ENCODE results near the gene TBC1D10A. TPM values are rescaled to one million over a fixed set of nuclear protein-coding genes. Genes with fewer than 3 reads are reported as not detected.
"Not testable (repeated sequence)": the region's sequence is repeated elsewhere in the genome, so short reads cannot be mapped to it uniquely, and the experiment has no call there.

Gene TBC1D10A
- polyA plus RNA-seq, 12 donors: 4.6 to 16.9 (median 6.4) TPM; not detected in 1

DNA sequence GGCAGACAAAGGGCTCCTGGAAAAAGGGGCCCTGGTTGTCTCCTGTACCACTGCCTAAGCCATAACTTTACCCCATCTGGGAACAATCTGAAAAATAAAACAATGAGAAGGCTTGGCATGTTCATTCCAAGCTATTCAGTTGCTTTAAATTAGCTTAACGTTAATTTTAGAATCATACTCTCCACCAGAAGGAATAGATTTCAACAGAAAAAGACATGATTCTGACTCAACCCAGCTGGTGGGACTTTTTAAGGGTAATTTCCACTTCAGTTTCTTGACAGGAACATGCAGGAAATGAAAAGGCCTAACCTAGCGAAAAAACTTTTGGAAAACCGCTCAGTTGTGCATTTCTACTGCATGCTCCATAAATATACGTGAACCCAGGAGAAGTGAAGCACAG lies 22.1 kb upstream of the TBC1D10A start:
- DNase-seq: no peak

- DNase-seq: no peak
Measured at GRCh38 chr22:30348404-30348803, 21.7 kb upstream of the TBC1D10A start.

DNA sequence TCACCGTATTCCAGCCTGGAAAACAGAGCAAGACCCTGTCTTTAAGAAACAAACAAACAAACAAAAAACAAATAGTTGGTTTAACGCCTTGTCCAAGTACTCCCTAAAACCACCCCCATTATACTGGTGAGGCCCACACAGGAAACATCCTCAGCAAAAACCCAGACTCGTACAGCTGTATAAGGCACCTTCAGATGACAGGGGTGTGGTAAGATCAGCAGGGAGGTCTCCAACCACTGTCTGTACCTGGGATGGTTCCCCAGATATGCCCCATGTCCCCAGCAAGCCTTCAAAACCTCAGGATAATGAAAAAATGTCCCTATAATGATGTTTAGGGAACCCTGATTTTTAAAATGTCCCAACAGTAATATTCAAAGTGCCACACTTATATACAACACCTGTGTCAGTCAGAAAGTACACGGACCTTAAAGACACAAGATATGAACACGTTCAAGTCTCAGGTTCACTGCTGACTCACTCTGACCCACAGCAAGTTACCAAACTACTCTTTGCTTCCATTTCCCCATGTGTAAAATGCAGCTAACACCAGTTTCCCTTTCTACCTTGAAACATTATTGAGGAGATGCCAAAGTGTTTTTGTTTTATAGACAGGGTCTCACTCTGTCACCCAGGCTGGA lies 20.6 kb upstream of the TBC1D10A start:
- DNase-seq: no peak

- no peak for DNase-seq
Measured at GRCh38 chr22:30344447-30345200, 17.9 kb upstream of the TBC1D10A start.

DNA sequence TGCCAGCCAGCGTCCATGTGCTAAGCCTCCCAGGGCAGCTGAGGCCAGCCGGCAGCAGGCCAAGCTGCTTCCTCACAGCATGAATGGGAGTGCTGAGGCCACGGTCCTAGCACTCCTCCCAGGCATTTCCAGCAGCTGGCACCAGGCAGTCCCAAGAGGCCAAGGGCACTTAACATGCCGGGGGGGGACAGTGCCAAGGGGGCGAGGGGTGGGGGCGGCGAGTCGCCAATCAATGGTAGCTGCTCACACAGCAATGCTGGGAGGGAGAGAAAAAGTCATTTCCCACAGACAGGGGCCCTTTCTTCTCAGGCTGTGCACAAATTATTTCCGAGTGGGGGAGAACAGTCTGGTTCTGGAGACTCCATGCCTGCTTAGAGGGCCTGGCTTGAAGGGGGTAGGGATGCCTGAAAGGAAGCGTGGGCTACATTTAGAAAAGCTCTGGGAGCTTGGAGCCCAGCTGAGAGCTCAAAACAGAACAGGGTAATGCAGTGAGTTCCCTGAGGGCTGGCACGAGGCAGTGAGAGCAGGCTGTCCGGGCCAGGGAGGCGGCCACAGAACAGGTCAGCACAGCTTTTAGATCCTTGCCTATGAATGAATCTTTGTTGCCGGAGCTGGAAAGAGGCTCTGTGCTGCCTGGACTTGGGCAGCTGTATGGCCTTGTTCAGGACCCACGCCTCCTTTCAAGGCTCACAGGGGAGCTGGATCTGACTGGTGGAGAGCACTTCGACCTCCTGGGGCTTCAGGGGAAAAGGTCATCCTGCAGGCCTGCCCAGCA lies 14.4 kb upstream of the TBC1D10A start:
- DNase-seq: peak; percentile 46

DNA sequence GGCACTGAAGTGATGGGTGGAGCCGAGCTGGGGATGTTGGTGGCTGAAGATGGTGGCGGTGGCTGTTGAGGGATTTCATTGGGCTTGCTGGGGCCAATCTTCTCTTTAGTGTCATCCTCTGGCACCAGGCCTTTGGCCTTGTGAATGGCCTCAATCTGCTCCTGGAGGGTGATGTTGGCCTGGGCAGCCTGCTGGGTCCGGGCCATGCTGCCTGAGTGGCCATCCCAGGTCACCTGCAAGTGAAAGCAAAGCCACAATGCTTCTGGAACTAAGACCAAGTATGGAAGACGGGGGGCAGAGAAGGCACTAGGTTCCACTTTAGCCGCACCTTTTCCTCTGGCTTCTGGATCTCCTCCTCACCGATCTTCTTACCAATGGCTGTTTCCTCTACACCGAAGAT lies 12.1 kb upstream of the TBC1D10A start:
- no peak for DNase-seq

DNA sequence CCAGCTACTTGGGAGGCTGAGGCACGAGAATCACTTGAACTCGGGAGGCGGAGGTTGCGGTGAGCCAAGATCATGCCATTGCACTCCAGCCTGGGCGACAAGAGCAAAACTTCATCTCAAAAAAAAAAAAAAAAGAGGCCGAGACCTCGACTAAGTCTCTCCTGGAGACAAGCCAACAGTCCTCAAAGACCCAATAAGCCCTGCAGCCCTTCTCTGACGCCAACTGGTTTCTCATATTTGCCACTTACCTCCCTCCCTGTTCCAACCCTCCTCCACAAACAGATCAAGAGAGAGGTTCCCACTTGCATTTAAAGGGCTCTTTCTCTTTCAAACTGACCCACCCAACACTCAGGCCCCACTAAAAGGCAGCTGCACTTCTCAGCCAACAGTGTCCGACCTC lies 11.6 kb upstream of the TBC1D10A start:
- DNase-seq: not testable (repeated sequence)

GRCh38 chr22:30337461-30337778 lies 10.7 kb upstream of the TBC1D10A start:
- no peak for DNase-seq

- DNase-seq: no peak
Measured at GRCh38 chr22:30336752-30337460, 10.2 kb upstream of the TBC1D10A start.

GRCh38 chr22:30335236-30335635 lies 8.5 kb upstream of the TBC1D10A start:
- no peak for DNase-seq

DNA sequence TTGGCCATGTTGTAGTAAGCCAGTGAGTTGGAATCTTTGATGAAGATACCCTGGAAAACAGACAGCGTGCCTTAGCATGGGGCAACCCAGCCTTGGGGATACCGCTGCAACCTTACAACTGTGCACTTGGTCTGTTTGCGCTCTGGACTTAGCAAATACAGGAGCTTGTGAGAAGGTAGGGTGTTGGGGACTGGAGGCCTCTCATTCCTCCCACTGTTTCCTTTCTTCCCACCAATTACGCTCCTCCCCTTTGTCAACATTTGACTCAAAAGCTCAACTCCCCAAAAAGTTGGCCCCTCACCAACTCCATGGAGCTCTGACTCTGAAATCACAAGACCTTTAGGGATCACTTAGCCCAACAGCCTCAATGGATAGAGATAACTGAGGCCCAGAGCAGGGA lies 7.9 kb upstream of the TBC1D10A start:
- DNase-seq: no peak

GRCh38 chr22:30333707-30334087 lies 7.0 kb upstream of the TBC1D10A start:
- no peak for DNase-seq

GRCh38 chr22:30332994-30333706 lies 6.4 kb upstream of the TBC1D10A start:
- DNase-seq: no peak

DNA sequence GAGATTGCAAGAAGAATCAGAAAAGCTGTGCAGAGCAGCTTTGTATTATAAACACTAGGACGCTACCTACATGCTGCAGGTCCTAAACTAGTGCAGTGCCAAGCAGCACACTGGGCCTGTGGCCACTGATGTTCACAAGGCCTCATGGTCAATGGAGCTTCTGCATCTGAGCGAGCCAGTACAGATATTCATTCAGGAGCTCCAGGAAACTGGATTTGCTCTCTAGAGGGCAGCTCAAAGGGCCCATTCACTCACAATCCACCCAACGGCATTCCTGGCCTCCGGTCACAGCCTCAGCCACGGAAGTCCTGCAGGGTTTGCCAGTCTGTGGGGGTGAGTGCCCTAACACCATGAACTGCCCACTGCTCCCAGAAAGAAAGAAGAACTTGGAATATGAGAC lies 5.8 kb upstream of the TBC1D10A start:
- DNase-seq: no peak

GRCh38 chr22:30328466-30329049 lies 1.8 kb upstream of the TBC1D10A start:
- DNase-seq: no peak

- no peak for DNase-seq
Measured at GRCh38 chr22:30327864-30328345, 1.2 kb upstream of the TBC1D10A start.

GRCh38 chr22:30326255-30326705 lies 461 bp downstream of the TBC1D10A start:
- no peak for DNase-seq

DNA sequence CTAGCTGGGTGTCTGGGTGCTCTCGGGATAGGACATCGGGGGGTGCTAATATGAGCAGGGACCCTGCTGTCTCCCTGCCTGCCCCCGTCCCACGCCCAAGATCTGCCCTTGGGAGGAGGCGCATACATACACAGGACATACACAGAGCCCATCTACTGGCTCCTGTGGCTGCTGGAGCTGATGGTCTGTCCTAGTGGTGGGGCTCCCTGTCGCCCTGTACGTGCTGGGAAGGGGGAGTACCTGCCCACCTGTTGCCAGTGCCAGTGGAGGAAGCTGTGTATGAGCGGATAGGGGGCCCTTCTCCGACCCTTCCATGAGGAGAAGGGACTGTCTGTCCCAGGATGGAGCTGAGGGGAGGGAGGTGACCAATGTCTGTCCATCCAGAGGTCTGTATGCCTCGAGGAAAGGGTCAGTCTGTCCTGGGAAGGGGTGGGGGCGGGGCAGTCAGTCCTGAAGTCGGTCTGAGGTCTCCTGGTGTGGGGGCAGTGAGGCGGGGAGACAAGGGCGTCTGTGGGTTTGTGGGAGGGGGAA lies 952 bp downstream of the TBC1D10A start:
- DNase-seq: no peak

DNA sequence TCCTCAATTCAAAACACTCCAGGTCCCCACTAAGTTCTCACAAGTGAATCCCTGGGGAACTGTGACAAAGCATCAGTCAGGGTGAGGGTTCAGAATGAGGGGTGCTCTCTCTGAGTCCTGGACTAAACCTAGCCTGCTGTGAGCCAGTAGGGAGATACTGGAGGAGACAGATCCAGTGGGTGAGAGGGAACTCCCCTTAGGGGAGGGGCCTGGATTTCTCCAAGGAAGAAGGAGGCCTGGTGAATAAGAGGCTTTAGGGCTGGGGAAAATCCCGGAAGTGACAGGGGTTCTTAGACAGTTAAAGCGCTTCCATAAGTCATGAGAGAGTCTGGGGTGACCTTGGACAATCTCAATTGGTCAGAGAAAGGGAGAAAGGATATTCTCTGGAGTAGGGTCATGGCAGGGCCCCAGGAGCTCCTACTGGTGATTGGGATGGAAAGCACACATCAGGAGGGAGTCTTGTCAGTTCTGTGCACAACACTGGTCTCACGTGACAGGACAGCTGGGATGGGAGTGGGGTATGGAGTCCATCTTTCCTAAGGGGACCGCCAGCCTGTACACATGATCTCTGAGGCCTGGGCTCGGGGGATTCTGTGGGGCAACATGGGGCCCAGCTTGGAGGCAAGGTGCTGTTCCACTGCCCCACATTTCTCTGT lies 1.5 kb downstream of the TBC1D10A start:
- no peak for DNase-seq

All from muscle of arm (tissue), 12 donors.